NCI-H345 treated with DMSO at 0.1 percent for 48 hours (cell line): ENCODE results near the gene CLEC16A.

Experiments used
- DNase-seq: peaks from one replicate; lab custom pipeline; 2025; ENCODE audit not compliant: unreplicated experiment; lab: John Stamatoyannopoulos, UW

Gene CLEC16A

GRCh38 chr16:11134722-11135463 is 190.5 kb downstream of the CLEC16A start:
- DNase-seq, result no peak

GRCh38 chr16:11135464-11135973 is 191.2 kb downstream of the CLEC16A start:
- DNase-seq, result no peak

DNA sequence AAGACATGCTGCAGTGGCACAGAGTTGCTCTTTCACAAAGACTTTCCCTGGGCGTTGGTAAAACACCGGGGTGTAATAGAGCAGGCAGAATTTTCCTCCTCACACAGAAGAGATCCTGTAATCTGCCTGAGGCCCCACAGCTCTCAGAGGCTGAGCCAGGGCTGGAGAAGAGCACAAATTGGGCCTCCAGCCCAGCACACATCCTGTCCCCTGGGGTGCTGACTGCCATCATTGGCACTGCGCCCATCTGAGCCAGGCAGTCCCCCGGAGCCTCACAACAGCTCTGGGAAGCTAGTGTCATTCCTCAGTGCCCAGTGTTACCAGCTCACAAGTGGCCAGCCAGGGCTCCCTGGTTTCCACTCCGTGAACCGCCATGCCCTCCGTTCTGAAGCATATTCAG is 192.2 kb downstream of the CLEC16A start:
- peak; percentile 94 for DNase-seq

GRCh38 chr16:11138022-11138768 is 193.8 kb downstream of the CLEC16A start:
- DNase-seq, result no peak

DNA sequence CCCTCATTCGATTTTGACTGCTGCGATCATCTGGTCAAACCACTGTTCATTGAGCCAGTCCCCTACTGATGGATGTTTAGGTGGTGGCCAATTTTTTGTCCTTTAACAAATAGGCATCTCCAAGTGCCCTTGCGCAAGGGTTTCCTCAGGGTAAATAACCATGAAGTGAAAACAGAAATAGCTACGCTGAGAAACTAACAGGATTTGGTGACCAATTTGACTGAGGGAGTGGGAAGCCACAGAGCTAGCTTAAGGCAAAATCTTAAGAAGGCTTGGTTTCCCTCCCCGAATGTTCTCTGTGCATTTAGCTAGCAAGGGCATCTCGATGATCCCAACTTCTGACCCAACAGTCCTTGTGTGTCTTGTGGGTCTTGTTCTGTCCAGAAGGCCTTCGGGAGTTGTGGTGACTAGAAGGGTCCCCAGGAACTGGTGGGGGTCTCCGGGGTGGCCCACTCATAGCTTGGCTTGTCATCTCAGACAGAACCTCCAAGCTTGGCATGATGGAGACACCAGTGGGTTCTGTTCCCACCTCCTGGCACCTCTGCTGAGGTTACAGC is 194.5 kb downstream of the CLEC16A start:
- DNase-seq, result no peak

DNA sequence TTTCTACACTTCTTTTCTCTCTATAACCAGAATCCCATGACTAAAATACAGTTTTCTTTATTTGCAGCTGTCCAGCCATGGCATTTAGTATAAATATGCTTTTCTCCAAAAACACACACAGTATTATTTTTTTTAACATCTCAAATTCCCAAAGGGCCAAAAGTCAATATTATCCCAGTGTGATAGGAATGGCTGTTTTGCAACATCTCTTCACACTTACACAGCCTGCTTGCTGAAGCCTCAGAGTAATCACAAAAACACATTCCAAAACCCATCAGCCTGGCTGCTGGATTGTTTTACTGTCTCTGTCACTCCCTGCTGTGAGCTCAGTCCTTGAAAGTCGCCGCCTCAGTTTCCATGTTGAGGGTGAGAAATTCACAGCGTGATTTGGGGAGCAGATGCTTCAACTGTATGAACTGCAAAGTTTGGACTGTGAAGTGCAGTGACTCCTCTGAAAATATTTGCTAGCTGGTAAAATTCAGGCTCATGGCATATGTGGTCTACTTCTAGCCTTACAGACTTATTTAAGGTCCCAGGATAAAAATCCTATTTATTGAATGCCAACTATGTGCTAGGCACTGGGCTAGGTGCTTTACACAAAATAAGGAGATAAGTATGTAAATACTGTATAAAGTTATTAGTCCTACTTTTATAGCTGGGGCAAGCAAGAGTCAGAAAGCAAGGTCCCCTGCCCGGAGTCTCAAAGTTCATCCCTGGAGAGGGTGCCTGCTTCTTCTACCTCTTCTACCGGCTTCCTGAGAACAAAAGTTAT is 195.1 kb downstream of the CLEC16A start:
- DNase-seq, result no peak

- no peak for DNase-seq
These were observed 195.7 kb downstream of the CLEC16A start for GRCh38 chr16:11140098-11140375.

DNA sequence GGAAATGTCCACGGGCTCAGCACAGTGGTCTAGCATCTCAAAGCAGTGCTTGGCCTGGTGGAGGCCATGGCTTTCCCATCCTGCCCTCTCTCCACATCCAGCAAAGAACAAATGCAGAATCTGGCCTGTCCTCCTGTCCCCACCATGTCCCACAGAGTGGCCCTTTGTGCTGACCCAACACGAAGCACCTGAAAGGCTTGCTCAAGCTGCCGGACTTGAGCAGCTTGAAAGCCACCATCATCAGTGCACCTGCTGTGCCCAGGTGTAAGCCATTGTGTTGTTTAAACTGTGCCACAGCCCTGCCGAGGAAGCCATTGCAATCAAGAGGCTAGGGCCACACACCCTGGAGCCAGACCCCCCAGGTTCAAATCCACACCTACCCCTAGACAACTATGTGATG is 196.1 kb downstream of the CLEC16A start:
- DNase-seq, result no peak

GRCh38 chr16:11140867-11141266 is 196.5 kb downstream of the CLEC16A start:
- DNase-seq, result no peak

DNA sequence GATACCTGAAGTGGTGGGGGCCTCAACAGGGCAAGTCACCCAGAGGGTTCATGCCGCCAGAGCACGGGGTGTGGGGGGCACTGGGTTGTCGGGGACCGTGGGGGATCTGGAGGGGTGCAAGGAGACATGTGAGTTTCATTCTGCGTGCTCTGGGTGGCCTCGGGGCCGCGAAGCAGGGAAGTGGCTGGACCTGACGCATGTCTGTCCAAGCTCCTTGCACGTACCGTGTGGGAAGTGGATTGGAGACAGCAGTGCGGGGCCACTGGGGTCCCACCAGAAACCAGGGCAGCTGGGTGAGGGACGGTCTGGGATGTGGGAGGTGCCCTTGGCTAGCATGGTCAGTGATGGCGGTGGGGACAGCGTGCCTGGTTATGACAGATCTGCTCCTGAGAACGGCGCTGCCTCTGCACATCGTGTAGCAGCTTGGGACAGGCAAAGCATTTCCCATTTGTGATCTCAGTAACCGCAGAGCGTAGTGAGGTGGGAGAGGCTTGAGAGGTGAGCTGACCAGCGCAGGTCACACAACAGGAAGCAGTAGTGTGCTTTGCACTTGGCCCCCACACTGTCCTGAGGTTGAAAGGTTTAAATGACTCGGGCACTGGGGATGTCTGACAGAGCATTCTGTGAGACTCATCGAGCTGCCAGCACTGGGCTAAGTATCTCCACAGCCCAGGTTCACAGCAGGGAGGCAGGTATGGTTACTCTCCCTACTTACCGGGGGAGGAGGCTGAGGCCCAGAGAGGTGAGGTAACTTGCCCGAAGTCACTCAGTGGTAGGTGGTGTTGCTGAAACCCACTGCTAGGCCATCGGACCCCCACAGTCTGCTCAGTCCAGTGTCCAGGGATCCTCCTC is 197.3 kb downstream of the CLEC16A start:
- DNase-seq, result no peak

DNA sequence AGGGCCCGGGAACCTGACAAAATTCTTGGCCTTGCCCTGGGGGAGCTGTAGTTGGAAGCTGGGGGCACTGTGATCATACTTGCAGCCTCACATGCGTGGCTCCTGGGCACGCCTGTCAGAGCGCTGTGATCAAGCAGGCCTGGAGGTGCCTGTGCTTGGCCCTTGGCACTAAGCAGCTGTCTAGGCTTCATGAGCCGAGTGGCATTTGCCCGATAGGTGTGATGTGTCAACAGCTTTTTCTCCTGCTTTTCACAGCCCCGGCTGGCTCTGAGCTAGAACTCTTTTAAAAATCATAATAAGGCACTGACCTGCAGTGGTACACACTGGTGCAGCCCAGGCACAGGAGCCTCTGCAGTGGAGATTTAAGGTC is 197.9 kb downstream of the CLEC16A start:
- no peak for DNase-seq

DNA sequence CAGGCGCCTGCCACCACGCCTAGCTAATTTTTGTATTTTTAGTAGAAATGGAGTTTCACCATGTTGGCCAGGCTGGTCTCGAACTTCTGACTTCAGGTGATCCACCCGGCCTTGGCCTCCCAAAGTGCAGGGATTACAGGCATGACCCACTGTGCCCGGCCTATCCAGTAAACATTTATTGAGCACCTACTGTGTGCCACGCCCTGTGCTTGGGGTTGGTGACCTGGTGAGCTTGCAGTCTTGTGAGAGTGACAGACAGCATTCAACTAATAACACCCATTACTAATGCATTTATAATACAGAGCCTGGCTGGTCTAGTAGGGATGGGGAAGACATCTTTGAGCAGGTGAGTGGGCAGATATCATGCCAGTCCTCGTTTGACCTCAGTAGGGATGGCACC is 198.6 kb downstream of the CLEC16A start:
- DNase-seq, result no peak

DNA sequence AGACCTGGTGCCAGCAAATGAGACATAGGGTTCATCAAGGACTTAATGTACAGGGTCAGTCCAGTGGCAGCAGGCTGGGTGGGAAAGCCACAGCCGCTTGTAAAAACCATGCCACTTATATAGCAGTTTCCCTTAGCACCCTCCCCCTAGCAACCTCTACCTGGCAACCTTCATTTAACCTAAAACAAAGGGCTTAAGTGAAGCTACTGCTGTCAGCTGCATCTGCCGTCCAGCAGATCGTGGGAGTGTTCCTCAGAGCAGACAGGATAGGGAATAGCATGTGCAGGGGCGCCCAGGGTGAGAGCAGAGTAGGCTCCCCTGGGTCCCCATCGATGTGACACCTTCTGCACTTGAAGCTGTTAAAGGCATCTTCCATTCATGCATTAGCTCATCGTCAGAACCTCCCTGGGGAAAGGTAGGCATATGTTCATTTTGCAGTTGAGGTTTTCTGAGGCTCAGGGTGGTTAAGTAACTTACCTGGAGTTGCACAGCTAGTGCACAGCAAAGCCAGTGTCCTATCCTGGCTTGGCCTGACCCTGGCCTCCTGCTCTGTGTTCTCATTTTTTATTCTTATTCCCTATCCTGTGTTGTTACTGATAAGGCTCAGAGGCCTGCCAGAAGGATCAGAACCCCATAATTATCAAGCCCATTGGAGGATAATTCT is 199.1 kb downstream of the CLEC16A start:
- DNase-seq, result no peak

- no peak for DNase-seq
These were observed 199.8 kb downstream of the CLEC16A start for GRCh38 chr16:11144122-11144521.

- no peak for DNase-seq
These were observed 200.9 kb downstream of the CLEC16A start for GRCh38 chr16:11145173-11145818.

GRCh38 chr16:11145819-11146211 is 201.5 kb downstream of the CLEC16A start:
- DNase-seq, result no peak

GRCh38 chr16:11147033-11147753 is 202.8 kb downstream of the CLEC16A start:
- DNase-seq, result no peak

- DNase-seq, result no peak
These were observed 203.5 kb downstream of the CLEC16A start for GRCh38 chr16:11147754-11148444.
